ENCODE data around the gene FEZF1.

DNA sequence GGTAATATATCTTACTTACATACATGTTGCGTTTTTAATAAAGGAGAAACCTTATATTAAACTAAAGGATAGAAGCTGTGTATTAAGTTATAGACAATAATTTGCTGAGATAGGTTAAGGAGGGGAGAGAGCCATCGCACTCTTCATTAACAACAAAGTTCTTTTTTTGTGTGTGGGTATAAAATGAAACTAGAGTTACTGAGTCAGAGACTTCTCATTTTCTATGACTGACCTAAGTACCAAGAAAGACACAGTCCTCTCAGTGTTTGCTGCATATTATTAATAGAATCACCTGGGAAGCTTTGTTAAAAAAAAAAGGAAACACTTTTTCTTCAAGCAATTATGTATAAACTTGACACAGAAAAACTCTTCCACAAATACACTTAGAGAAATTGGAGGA, 31.4 kb downstream of the FEZF1 start:
- no peak for TF ChIP-seq NFYA (IDR thresholded peaks at IDR 0.05; ENCODE audit: borderline replicate concordance, low read depth, low read length)
- TF ChIP-seq, protein P1, sequence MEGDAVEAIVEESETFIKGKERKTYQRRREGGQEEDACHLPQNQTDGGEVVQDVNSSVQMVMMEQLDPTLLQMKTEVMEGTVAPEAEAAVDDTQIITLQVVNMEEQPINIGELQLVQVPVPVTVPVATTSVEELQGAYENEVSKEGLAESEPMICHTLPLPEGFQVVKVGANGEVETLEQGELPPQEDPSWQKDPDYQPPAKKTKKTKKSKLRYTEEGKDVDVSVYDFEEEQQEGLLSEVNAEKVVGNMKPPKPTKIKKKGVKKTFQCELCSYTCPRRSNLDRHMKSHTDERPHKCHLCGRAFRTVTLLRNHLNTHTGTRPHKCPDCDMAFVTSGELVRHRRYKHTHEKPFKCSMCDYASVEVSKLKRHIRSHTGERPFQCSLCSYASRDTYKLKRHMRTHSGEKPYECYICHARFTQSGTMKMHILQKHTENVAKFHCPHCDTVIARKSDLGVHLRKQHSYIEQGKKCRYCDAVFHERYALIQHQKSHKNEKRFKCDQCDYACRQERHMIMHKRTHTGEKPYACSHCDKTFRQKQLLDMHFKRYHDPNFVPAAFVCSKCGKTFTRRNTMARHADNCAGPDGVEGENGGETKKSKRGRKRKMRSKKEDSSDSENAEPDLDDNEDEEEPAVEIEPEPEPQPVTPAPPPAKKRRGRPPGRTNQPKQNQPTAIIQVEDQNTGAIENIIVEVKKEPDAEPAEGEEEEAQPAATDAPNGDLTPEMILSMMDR (IDR thresholded peaks at IDR 0.05 in 2 of 3, conservative IDR thresholded peaks at IDR 0.05 in 1 of 3; ENCODE audit: control insufficient read depth in 2 of 3, extremely low read depth in 1 of 3, insufficient read depth in 1 of 3, low read depth in 3 of 3, low read length in 3 of 3), result no peak
- no peak for TF ChIP-seq HCFC1 (IDR thresholded peaks at IDR 0.05; ENCODE audit: low read length)
- no peak for TF ChIP-seq ATF3 (IDR thresholded peaks at IDR 0.05; ENCODE audit: borderline replicate concordance, extremely low read depth, low read depth, low read length)
- no peak for TF ChIP-seq POLR2AphosphoS5 (IDR thresholded peaks at IDR 0.05; ENCODE audit: low read length)

All from GM12878 (cell line).